ENCODE results near the gene VIPR2. TPM values are rescaled to one million over a fixed set of nuclear protein-coding genes. Genes with fewer than 3 reads are reported as not detected.

Gene VIPR2
- total RNA-seq, 2 experiments from 2014 or later = 0.42 to 0.50 TPM

DNA sequence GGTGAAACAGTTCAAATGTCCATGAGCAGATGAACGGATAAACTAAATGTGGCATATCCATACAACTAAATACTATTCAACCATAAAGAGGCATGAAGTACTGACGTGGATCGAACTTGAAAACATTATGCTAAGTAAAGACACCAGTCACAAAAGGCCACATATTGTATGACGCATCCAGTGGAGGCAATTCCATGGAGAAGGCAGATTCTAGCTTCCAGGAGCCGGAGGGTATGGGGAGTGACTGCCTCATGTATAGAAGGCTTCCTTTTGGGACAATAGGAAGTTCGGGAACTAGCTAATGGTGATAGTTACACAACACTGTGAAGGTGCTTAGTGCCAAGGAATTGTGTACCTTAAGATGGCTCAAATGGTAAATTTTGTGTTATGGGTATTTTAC lies 98.4 kb downstream of the VIPR2 start:
- no peak overlapping the region for H3K4me3 Mint-ChIP-seq
- CTCF ChIA-PET = no interaction called here
- H3K4me1 Mint-ChIP-seq = peaks cover 9% of the 10 kb centered on the region
- POLR2A ChIA-PET = no interaction called here
- no peak for ATAC-seq
- intact Hi-C loops (cut with DNase I, micrococcal nuclease) = no loop called here
- H3K36me3 Mint-ChIP-seq (ENCODE audit: low read depth) = no peaks in the 10 kb centered on the region
- DNase-seq = no peak
- H3K27me3 Mint-ChIP-seq = peaks cover 4% of the 10 kb centered on the region
- no peak overlapping the region for H3K27ac Mint-ChIP-seq
- H3K9me3 Mint-ChIP-seq (ENCODE audit: low read depth) = peaks cover 2% of the 10 kb centered on the region

DNA sequence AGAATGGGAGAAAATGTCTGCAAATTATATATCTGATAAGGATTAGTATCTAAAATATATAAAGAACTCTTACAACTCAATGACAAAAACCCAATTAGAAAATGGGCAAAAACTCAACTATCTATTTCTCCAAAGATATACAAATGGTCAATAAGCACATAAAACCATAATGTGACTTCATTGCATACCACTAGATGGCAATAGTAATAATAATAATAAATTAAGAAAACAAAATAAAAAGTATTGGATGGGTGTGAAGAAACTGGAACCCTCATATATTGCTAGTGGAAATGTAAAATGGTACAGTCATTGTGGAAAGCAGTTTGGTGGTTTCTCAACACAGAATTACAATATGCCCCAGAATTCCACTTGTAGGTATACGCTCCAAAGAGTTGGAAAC lies 98.8 kb downstream of the VIPR2 start:
- peaks cover 4% of the 10 kb centered on the region for H3K27me3 Mint-ChIP-seq
- CTCF ChIA-PET = no interaction called here

DNA sequence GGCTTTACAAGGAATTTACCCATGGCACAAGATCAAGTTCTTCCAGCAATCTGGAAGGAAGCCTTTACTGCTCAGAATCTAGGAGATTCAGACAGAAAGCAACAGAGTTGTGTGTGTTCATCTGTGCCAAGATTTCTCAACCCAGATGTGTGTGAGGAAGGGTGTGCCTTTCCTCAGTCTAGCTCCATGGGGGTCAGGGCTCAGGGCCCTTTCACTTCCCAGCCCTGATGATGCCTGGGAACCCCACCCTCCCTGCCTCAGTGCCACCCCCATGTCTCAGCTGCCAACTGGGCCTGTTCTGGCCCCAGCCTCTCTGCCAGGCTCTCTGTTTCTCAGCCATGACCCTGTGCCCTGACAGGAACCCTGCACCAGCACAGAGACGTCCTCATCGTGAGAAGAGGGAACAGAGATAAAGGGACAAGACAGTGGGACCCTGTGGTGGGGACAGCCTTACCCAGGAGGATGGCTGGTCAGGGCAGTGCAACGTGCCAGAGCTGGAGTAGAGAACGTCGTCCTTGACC lies 102.0 kb downstream of the VIPR2 start:
- H3K36me3 Mint-ChIP-seq (ENCODE audit: low read depth) = no peaks in the 10 kb centered on the region
- ChIA-PET CTCF (no interaction called here), POLR2A (no interaction called here)
- H3K4me3 Mint-ChIP-seq = no peak overlapping the region
- H3K9me3 Mint-ChIP-seq (ENCODE audit: low read depth) = no peaks in the 10 kb centered on the region
- intact Hi-C loops (cut with DNase I, micrococcal nuclease) = no loop called here
- peaks cover 6% of the 10 kb centered on the region for H3K27me3 Mint-ChIP-seq
- H3K4me1 Mint-ChIP-seq = no peaks in the 10 kb centered on the region
- DNase-seq (no peak), ATAC-seq (no peak)
- H3K27ac Mint-ChIP-seq = no peak overlapping the region

More for the DNA sequence above, 98.8 kb downstream of the VIPR2 start:
- intact Hi-C loops (cut with DNase I, micrococcal nuclease) = no loop called here
- Mint-ChIP-seq H3K4me1 (peaks cover 4% of the 10 kb centered on the region), H3K4me3 (no peak overlapping the region), H3K27ac (no peak overlapping the region), H3K9me3 (ENCODE audit: low read depth) (no peaks in the 10 kb centered on the region), H3K36me3 (ENCODE audit: low read depth) (no peaks in the 10 kb centered on the region)
- ATAC-seq (no peak), DNase-seq (no peak)
- POLR2A ChIA-PET = no interaction called here

DNA sequence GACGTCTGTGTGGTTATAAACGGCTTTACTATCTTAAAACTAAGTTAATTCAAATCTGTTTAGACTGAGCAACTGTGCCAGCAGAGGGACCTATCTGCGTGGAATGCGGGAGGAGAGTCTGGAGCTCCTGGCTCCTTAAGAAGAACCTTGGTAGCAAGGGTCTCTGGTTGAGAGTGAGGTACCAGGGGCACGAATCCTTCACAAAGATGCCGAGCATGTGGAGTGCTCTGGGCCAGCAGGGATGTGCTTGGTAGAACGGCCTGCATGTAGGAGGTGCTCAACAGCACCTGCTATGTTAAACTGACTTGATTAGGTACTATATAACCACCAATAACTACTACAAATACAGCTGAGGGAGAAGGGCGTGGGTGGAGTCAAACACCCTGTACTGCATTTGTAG lies 102.6 kb downstream of the VIPR2 start:
- DNase-seq = no peak
- CTCF ChIA-PET = no interaction called here
- peaks cover 6% of the 10 kb centered on the region for H3K27me3 Mint-ChIP-seq
- POLR2A ChIA-PET = no interaction called here
- H3K9me3 Mint-ChIP-seq (ENCODE audit: low read depth) = no peaks in the 10 kb centered on the region
- ATAC-seq = no peak
- intact Hi-C loops (cut with DNase I, micrococcal nuclease) = no loop called here
- H3K4me1 Mint-ChIP-seq = no peaks in the 10 kb centered on the region
- H3K36me3 Mint-ChIP-seq (ENCODE audit: low read depth) = no peaks in the 10 kb centered on the region
- H3K4me3 Mint-ChIP-seq = no peak overlapping the region
- no peak overlapping the region for H3K27ac Mint-ChIP-seq

DNA sequence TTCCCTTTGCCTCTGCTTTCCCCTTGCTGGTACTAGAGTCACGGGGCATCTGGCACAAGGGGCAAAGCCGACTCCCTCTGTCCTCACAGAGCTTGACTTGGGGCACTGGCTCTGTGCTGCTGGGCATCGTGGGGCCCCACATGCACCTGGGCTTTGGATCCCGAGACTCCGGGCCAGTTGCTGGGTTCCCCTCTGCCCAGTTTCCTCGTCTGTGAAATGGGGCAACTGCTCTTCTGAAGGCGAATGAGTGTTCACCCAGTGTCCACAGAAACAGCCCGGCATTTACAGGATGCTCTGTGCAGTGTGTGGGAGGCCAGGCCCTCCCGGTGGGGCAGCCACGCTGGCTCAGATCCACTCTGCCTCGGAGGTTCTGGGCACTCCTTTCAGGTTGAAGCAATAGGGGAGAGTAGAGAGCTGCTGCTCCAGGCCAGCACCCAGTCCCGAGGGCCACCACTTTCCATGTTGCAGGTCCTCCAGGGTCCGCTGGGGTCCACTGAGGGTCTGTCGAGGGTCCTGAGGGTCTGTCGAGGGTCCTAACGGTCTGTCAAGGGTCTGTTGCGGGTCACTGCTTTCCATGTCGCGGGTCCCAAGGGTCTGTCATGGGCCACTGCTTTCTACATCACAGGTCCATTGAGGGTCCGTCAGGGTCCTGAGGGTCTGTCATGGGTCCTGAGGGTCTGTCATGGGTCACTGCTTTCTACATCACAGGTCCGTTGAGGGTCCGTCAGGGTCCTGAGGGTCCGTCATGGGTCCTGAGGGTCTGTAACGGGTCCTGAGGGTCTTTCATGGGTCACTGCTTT lies 103.6 kb downstream of the VIPR2 start:
- no peak overlapping the region for H3K4me3 Mint-ChIP-seq
- intact Hi-C loops (cut with DNase I, micrococcal nuclease) = no loop called here
- H3K27me3 Mint-ChIP-seq = peaks cover 6% of the 10 kb centered on the region
- H3K4me1 Mint-ChIP-seq = no peaks in the 10 kb centered on the region
- ChIA-PET CTCF (no interaction called here), POLR2A (no interaction called here)
- ATAC-seq (no peak), DNase-seq (no peak)
- no peaks in the 10 kb centered on the region for H3K9me3 Mint-ChIP-seq (ENCODE audit: low read depth)
- no peaks in the 10 kb centered on the region for H3K36me3 Mint-ChIP-seq (ENCODE audit: low read depth)
- no peak overlapping the region for H3K27ac Mint-ChIP-seq

DNA sequence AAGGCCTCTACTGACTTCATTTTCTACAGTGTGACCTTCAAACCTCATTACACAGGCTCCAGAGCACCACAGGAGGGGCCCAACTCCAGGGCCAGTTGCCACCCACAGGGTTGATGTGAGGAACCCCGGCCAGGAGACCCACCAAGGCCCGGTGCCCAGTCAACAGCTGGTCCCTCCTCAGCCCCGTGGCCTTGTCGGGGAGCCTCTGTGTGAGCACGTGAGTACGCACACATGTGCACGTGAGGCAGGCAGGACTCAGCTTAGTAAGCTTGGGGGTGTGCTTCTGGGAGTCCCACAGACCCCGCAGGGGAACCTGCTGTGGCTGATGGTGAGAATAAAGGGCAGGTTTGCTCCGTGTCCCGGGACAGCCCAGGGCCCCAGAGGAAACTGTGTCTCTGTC lies 104.5 kb downstream of the VIPR2 start:
- Mint-ChIP-seq H3K36me3 (ENCODE audit: low read depth) (no peaks in the 10 kb centered on the region), H3K4me3 (no peak overlapping the region), H3K4me1 (no peaks in the 10 kb centered on the region), H3K27me3 (peaks cover 6% of the 10 kb centered on the region), H3K27ac (no peak overlapping the region), H3K9me3 (ENCODE audit: low read depth) (no peaks in the 10 kb centered on the region)
- intact Hi-C loops (cut with DNase I, micrococcal nuclease) = no loop called here
- ChIA-PET CTCF (no interaction called here), POLR2A (no interaction called here)
- ATAC-seq (no peak), DNase-seq (no peak)

DNA sequence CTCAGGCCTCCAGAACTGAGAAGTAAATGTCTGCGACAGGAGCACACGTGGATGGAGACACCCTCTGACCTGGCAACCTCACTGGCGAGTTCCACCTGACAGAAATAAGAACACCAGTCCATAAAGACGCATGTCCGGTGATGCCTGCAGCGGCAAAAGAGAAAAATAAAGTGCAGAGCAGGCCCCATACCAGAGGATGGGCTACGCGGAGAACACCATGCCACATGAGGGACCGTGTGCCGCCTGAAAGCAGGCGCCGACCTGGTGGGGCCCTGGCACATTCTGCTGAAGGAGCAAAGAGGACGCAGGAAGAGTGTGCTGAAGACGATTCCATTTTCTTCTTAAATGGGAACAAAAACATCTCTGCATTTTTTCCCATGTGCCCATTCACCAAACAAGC lies 105.0 kb downstream of the VIPR2 start:
- intact Hi-C loops (cut with DNase I, micrococcal nuclease) = no loop called here
- ATAC-seq = no peak
- ChIA-PET POLR2A (no interaction called here), CTCF (no interaction called here)
- DNase-seq = no peak
- peaks cover 5% of the 10 kb centered on the region for H3K27me3 Mint-ChIP-seq
- H3K4me3 Mint-ChIP-seq = no peak overlapping the region
- H3K9me3 Mint-ChIP-seq (ENCODE audit: low read depth) = no peaks in the 10 kb centered on the region
- H3K4me1 Mint-ChIP-seq = no peaks in the 10 kb centered on the region
- no peaks in the 10 kb centered on the region for H3K36me3 Mint-ChIP-seq (ENCODE audit: low read depth)
- no peak overlapping the region for H3K27ac Mint-ChIP-seq

DNA sequence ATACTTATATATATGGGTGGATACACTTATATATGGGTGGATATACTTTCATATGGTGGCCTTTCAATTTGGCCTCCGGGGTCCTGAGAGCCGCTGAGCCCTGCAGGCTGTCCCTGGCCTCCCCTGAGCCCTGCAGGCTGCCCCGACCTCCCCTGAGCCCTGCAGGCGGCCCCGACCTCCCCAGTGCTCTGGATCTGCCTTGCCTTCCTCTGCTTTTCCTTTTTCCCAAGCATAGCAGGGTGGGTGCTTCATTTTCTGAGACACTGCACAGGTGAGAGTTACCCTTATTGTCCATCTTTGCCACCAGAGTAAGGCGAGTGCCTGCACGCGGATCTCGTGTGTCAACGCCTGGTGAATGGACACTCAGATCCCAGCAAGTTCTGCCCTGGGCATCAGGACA lies 106.6 kb downstream of the VIPR2 start:
- H3K4me3 Mint-ChIP-seq = no peak overlapping the region
- DNase-seq (no peak), ATAC-seq (no peak)
- peaks cover 5% of the 10 kb centered on the region for H3K27me3 Mint-ChIP-seq
- H3K9me3 Mint-ChIP-seq (ENCODE audit: low read depth) = no peaks in the 10 kb centered on the region
- no peak overlapping the region for H3K27ac Mint-ChIP-seq
- POLR2A ChIA-PET = no interaction called here
- CTCF ChIA-PET = no interaction called here
- H3K4me1 Mint-ChIP-seq = no peaks in the 10 kb centered on the region
- H3K36me3 Mint-ChIP-seq (ENCODE audit: low read depth) = no peaks in the 10 kb centered on the region
- intact Hi-C loops (cut with DNase I, micrococcal nuclease) = no loop called here

DNA sequence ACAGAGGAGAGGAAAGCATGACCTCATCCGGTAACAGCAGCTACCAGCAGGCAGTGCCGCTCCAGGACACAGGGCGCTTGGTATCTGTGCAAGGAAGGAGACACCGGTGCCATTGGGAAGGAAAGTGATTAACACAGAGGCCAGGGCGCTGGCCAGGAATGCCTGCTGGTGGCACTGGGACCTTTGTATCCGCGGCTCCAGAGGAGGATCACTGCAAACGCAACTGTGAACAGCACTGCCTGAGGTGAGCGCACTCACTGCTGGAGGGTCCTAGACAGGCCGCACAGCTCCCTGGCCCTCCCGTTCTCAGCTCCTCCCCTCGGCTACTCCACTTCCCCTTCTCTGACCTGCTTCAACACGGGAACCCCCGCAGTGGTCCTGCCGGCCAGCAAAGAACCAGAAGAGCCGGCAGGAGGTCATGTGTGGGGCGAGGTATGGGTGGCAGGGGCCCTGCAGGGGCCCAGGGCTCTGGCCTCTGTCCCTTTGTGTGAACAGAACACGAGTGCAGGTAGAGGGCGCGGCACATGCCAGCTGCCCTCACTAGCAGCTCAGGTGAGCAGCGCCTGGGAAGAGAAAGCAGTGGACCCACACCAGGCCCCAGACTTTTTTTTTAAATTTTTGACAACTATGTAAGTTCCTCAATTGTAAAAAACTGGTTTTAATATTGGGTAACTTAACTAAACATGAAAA lies 107.6 kb downstream of the VIPR2 start:
- no peak for ATAC-seq
- no peaks in the 10 kb centered on the region for H3K4me1 Mint-ChIP-seq
- H3K9me3 Mint-ChIP-seq (ENCODE audit: low read depth) = no peaks in the 10 kb centered on the region
- H3K36me3 Mint-ChIP-seq (ENCODE audit: low read depth) = no peaks in the 10 kb centered on the region
- peaks cover 5% of the 10 kb centered on the region for H3K27me3 Mint-ChIP-seq
- no peak for DNase-seq
- ChIA-PET CTCF (interaction anchor here (1.2 kb wide), 1 partner anchor 29 kb away, joined by 7 read pairs; no protein-coding TSS in a partner anchor), POLR2A (no interaction called here)
- H3K4me3 Mint-ChIP-seq = no peak overlapping the region
- intact Hi-C loops (cut with DNase I, micrococcal nuclease) = no loop called here
- no peak overlapping the region for H3K27ac Mint-ChIP-seq

DNA sequence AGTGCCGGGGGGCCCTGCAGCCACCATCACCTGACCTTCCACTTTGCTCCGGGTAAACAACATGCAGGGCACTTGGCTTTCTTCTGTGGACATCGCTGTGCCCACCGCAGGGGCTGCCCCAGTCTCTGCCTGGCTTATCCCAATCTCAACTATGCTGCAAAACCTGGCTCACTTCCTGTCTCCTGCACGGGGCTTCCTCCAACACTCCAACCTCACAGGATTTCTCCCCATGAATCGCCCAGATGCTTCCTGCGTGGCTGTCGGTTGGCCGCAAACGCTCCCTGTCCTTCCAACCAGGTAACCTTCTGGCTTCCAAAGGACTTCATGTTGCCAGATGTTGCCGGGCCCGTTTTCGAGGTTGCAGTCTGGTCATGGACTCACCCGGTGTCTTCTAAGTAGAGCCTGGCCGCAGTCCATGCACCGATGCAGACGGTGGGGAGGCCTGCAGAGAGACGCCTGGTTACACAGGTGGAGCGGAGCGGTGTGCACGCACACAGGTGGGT lies 109.0 kb downstream of the VIPR2 start:
- peaks cover 14% of the 10 kb centered on the region for H3K27me3 Mint-ChIP-seq
- POLR2A ChIA-PET = no interaction called here
- no peak overlapping the region for H3K27ac Mint-ChIP-seq
- no peaks in the 10 kb centered on the region for H3K4me1 Mint-ChIP-seq
- no peaks in the 10 kb centered on the region for H3K9me3 Mint-ChIP-seq (ENCODE audit: low read depth)
- CTCF ChIA-PET = no interaction called here
- ATAC-seq = no peak
- H3K4me3 Mint-ChIP-seq = no peak overlapping the region
- intact Hi-C loops (cut with DNase I, micrococcal nuclease) = no loop called here
- DNase-seq = no peak
- H3K36me3 Mint-ChIP-seq (ENCODE audit: low read depth) = no peaks in the 10 kb centered on the region

DNA sequence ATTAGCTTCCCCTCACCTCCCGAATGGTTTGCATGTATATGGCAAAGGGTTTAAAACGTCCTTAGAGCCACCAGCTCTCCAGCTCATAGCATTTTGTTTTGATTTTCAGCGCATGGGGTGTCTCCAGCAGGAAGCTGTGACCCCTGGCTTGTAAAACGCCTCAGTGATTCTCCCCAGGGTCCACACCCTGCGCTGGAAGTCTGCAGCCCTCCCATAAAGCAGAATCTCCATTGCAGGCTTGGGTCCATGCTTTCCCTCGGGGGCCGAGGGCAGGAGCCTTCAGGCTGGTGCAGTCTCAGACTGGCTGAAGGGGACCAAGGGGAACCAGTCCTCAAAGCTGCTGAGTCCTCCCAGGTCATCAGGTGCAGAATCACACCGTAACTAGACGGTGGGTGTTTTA lies 109.7 kb downstream of the VIPR2 start:
- Mint-ChIP-seq H3K4me1 (no peaks in the 10 kb centered on the region), H3K4me3 (no peak overlapping the region)
- POLR2A ChIA-PET = no interaction called here

DNA sequence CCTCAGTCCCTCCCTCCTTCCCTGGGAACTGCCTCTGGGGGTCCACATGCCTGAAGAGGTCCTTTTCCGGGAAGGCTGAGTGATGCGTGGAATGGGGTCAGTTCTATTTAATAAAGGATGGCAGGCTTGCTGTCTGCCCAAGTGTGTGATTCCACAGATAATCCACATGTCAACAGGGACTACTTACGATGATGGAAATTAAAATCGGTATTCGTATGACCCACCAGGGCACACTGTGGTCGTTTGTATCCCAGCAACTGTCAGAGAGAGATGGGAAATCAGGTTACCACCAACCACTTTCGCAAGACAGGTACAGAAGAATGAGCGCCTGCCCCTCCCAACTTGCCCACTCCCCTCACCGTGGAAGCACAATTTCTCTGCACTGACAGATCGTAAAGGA lies 110.3 kb downstream of the VIPR2 start:
- Mint-ChIP-seq H3K4me1 (no peaks in the 10 kb centered on the region), H3K4me3 (no peak overlapping the region), H3K27ac (no peak overlapping the region), H3K9me3 (ENCODE audit: low read depth) (no peaks in the 10 kb centered on the region), H3K36me3 (ENCODE audit: low read depth) (no peaks in the 10 kb centered on the region), H3K27me3 (peaks cover 14% of the 10 kb centered on the region)
- intact Hi-C loops (cut with DNase I, micrococcal nuclease) = no loop called here
- DNase-seq (no peak), ATAC-seq (no peak)
- POLR2A ChIA-PET = no interaction called here
- CTCF ChIA-PET = interaction anchor here (0.7 kb wide), 1 partner anchor 276 kb away, joined by 3 read pairs; no protein-coding TSS in a partner anchor

More for the DNA sequence above, 109.7 kb downstream of the VIPR2 start:
- intact Hi-C loops (cut with DNase I, micrococcal nuclease) = no loop called here
- peaks cover 14% of the 10 kb centered on the region for H3K27me3 Mint-ChIP-seq
- no peaks in the 10 kb centered on the region for H3K36me3 Mint-ChIP-seq (ENCODE audit: low read depth)
- no peak for DNase-seq
- CTCF ChIA-PET = interaction anchor here (0.7 kb wide), 1 partner anchor 276 kb away, joined by 3 read pairs; no protein-coding TSS in a partner anchor
- no peak for ATAC-seq
- no peaks in the 10 kb centered on the region for H3K9me3 Mint-ChIP-seq (ENCODE audit: low read depth)
- H3K27ac Mint-ChIP-seq = no peak overlapping the region

Measured in activated CD4-positive, alpha-beta T cell treated with anti-CD3 and anti-CD28 coated beads for 36 hours (primary cell).